ENCODE results near the gene TLE1. TPM values are rescaled to one million over a fixed set of nuclear protein-coding genes. Genes with fewer than 3 reads are reported as not detected.

TLE1 gene
- total and polyA plus RNA-seq, 2 experiments from 2014 or later, result 2.1 to 3.4 TPM

DNA sequence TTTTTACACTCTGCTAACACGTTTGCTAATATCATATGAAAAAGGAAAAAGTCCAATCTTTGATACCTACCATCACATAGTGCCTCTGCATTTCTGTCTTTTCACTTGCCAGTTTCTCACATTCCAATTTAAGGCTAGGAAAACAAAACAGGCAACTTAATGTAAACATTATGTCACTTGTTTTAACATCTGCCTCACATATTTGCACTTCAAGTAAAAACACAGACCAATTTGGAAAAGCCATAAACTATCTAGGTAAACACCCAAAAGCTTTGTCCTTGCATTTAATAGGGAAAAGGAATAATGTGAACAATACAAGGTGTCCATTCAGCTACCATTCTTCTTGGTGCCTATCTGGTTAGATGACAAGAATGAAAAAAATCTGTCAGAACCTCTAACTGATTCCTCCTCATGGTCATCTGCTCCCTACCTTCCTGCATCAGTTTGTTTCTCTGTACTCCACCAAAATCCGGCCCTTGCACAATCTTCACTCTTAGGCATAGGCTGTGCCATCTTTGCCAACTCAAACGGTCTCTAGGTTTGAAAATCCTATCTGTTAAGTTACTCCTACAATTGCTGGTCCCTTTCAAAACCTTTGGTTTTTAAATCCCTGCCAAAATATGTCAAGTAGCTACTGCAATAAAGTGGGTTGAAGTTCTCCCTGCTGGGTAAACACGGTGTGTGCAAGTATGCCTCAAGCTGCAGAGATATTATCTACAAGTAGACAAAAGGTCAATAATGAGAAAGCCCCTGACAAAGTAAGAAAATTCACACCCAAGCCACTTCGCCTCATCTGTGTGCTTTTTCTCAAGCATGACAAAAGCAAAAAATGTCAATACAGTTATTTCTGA, 3.4 kb downstream of the TLE1 start:
- no peak overlapping the region for H3K27ac ChIP-seq
- H3K9me3 ChIP-seq (ENCODE audit: low read depth), result no peaks in the 10 kb centered on the region
- peak in 1 of 2 donors; percentile 65 for DNase-seq (ENCODE audit: low read depth in 1 of 2, low spot score in 1 of 2)
- no peaks in the 10 kb centered on the region for H3K36me3 ChIP-seq
- TF ChIP-seq, protein P1, sequence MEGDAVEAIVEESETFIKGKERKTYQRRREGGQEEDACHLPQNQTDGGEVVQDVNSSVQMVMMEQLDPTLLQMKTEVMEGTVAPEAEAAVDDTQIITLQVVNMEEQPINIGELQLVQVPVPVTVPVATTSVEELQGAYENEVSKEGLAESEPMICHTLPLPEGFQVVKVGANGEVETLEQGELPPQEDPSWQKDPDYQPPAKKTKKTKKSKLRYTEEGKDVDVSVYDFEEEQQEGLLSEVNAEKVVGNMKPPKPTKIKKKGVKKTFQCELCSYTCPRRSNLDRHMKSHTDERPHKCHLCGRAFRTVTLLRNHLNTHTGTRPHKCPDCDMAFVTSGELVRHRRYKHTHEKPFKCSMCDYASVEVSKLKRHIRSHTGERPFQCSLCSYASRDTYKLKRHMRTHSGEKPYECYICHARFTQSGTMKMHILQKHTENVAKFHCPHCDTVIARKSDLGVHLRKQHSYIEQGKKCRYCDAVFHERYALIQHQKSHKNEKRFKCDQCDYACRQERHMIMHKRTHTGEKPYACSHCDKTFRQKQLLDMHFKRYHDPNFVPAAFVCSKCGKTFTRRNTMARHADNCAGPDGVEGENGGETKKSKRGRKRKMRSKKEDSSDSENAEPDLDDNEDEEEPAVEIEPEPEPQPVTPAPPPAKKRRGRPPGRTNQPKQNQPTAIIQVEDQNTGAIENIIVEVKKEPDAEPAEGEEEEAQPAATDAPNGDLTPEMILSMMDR (IDR thresholded peaks at IDR 0.05; ENCODE audit: low read depth, low read length), result peak; percentile 18
- peaks cover 94% of the 10 kb centered on the region for H3K27me3 ChIP-seq
- H3K4me1 ChIP-seq (ENCODE audit: low read depth), result no peaks in the 10 kb centered on the region
- no peak overlapping the region for H3K4me3 ChIP-seq

GRCh38 chr9:81684635-81685034, 4.7 kb downstream of the TLE1 start:
- H3K36me3 ChIP-seq, result no peaks in the 10 kb centered on the region
- DNase-seq (ENCODE audit: low read depth in 1 of 2, low spot score in 1 of 2), result no peak
- no peaks in the 10 kb centered on the region for H3K4me1 ChIP-seq (ENCODE audit: low read depth)
- H3K27ac ChIP-seq, result no peak overlapping the region
- H3K9me3 ChIP-seq (ENCODE audit: low read depth), result no peaks in the 10 kb centered on the region
- H3K4me3 ChIP-seq, result no peak overlapping the region
- TF ChIP-seq, protein P1 (IDR thresholded peaks at IDR 0.05; ENCODE audit: low read depth, low read length), result no peak
- peaks cover 88% of the 10 kb centered on the region for H3K27me3 ChIP-seq

- H3K4me1 ChIP-seq (ENCODE audit: low read depth), result no peaks in the 10 kb centered on the region
- no peak overlapping the region for H3K4me3 ChIP-seq
- H3K36me3 ChIP-seq, result no peaks in the 10 kb centered on the region
- TF ChIP-seq, protein P1 (IDR thresholded peaks at IDR 0.05; ENCODE audit: low read depth, low read length), result no peak
- DNase-seq (ENCODE audit: low read depth in 1 of 2, low spot score in 1 of 2), result no peak
- H3K27ac ChIP-seq, result no peak overlapping the region
- no peaks in the 10 kb centered on the region for H3K9me3 ChIP-seq (ENCODE audit: low read depth)
- peaks cover 91% of the 10 kb centered on the region for H3K27me3 ChIP-seq
These were observed 5.6 kb downstream of the TLE1 start for GRCh38 chr9:81683704-81684103.

DNA sequence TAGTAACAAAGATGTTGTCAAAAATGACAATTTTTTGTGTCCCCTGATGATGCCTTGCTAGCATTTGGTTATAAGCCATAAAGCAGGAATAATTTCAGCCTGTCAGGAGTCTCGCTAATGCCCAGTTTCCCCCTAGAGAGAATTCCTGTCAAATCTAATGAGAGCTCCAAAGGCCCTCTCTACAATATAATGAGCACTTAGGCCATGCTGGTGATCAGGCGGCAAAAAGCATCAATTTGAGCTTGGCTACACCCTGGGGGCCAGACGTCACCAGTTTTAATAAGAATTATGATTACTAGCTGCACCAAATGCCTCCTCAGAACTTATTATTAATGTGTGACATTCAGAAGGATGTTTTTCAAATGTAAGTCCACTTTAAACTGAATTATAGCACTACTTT, 6.1 kb downstream of the TLE1 start:
- TF ChIP-seq, protein P1 (IDR thresholded peaks at IDR 0.05; ENCODE audit: low read depth, low read length), result no peak
- Histone ChIP-seq H3K36me3 (no peaks in the 10 kb centered on the region), H3K27me3 (peaks cover 91% of the 10 kb centered on the region), H3K4me1 (ENCODE audit: low read depth) (no peaks in the 10 kb centered on the region), H3K9me3 (ENCODE audit: low read depth) (no peaks in the 10 kb centered on the region), H3K4me3 (no peak overlapping the region), H3K27ac (no peak overlapping the region)
- DNase-seq (ENCODE audit: low read depth in 1 of 2, low spot score in 1 of 2), result no peak

DNA sequence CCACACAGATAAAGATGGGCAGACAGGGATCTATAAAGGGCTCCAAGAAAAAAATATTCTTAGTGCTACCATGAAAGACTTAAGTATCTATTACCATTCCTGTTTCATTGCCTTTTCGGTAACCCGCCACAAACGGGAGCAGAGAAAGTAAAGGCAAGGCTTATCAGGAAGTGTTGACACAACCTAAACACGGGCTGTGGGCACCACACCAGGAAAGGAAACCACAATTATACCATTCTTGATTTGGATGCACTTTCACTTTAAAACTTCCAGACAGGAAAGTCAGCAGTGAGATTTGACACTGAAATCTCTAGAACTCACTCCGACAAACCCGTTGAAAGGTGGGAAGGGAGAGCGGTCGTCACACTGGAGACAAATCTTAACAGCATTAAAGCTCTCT, 6.5 kb downstream of the TLE1 start:
- Histone ChIP-seq H3K4me1 (ENCODE audit: low read depth) (no peaks in the 10 kb centered on the region), H3K36me3 (no peaks in the 10 kb centered on the region), H3K27ac (no peak overlapping the region), H3K9me3 (ENCODE audit: low read depth) (no peaks in the 10 kb centered on the region), H3K27me3 (peaks cover 91% of the 10 kb centered on the region), H3K4me3 (no peak overlapping the region)
- DNase-seq (ENCODE audit: low read depth in 1 of 2, low spot score in 1 of 2), result peak in 1 of 2 donors; percentile 80
- TF ChIP-seq, protein P1 (IDR thresholded peaks at IDR 0.05; ENCODE audit: low read depth, low read length), result no peak
